OCI-LY1 (cell line): ENCODE results near the gene RMDN3.

ENCODE experiments used
- EZH2 ChIP-seq: fragments of 200-600 bp; sonication (generic), shearing (Covaris generic); IDR thresholded peaks from 2 replicates; pipeline ENCODE4 v1.8.0; 2017; ENCODE audit warnings: borderline replicate concordance, mixed run types, mild to moderate bottlenecking, antibody characterized with exemption, low read length, moderate library complexity, mixed read lengths
- TF ChIP-seq, protein P1 (sequence below): fragments of 200-600 bp; sonication (generic), shearing (Covaris generic); IDR thresholded peaks from 2 replicates; pipeline ENCODE4 v1.5.1; 2017; ENCODE audit warnings: mild to moderate bottlenecking, antibody characterized with exemption, low read length, moderate library complexity, mixed read lengths

DNA sequence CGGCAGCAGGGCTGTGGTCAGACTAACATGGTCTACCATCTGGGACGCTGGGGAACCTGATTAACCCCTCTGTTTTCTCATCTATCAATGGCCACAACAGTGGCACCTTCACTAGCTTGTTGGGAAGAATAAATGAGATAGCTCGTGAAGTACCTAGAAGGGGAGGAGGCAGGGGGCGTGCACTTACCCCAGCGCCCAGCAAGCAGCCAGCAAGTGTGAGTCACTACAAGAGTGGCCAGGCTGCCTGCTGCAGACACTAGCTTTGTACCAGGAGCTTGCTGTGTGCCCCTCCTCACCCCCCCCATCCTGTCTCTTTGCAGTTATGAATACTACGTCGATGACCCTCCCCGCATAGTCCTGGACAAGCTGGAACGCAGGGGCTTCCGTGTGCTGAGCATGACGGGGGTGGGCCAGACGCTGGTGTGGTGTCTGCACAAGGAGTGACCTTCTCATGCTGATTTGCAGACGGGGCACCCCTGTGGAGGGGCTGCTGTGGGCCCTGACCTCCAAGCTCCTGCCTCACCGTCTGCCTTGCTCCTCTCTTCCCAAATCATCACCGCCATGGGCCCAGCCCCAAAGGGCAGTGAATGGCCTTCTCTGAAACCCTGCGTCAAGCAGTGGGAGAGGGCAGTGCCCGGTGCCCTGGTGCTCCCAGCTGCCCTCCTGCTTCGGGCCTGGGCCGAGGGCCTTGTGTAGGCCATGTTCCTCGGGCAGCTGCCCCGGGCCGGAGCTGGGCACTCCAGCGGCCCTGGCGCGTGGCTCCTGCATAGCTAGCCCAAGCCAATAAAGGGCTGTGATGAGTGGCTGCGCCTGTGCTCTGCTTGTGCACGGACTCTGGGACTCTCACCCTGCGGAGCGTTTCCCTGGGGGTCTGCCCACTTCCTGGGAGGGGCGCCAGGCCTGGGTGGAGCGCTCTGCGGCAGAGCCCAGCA, 12.1 kb upstream of the RMDN3 start:
- TF ChIP-seq, protein P1, sequence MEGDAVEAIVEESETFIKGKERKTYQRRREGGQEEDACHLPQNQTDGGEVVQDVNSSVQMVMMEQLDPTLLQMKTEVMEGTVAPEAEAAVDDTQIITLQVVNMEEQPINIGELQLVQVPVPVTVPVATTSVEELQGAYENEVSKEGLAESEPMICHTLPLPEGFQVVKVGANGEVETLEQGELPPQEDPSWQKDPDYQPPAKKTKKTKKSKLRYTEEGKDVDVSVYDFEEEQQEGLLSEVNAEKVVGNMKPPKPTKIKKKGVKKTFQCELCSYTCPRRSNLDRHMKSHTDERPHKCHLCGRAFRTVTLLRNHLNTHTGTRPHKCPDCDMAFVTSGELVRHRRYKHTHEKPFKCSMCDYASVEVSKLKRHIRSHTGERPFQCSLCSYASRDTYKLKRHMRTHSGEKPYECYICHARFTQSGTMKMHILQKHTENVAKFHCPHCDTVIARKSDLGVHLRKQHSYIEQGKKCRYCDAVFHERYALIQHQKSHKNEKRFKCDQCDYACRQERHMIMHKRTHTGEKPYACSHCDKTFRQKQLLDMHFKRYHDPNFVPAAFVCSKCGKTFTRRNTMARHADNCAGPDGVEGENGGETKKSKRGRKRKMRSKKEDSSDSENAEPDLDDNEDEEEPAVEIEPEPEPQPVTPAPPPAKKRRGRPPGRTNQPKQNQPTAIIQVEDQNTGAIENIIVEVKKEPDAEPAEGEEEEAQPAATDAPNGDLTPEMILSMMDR = no peak
- no peak for TF ChIP-seq EZH2
